Measurements from ENCODE around the gene SERPINE2.

Gene SERPINE2

GRCh38 chr2:223989856-223990232, 49.2 kb downstream of the SERPINE2 start:
- Histone ChIP-seq H2BK120ac (ENCODE audit: low read depth, low read length) (no peak overlapping the region), H3K27me3 (ENCODE audit: control insufficient read depth in 3 of 3, insufficient read depth in 3 of 3, low read depth in 1 of 3, low read length in 3 of 3) (no peaks in the 10 kb centered on the region), H2AK5ac (ENCODE audit: low read depth, low read length) (no peak overlapping the region), H2AFZ (ENCODE audit: low read length) (no peak overlapping the region), H3K14ac (ENCODE audit: low read length) (no peak overlapping the region), H3K9ac (ENCODE audit: low read depth, low read length, poor library complexity) (no peak overlapping the region), H3K23ac (ENCODE audit: low read depth, low read length, poor library complexity) (no peak overlapping the region), H3K79me1 (ENCODE audit: low read depth, low read length) (no peaks in the 10 kb centered on the region), H3K4ac (ENCODE audit: low read length) (no peak overlapping the region), H3K27ac (replicated peaks; ENCODE audit: low read length) (no peak overlapping the region), H2BK12ac (ENCODE audit: low read length) (no peak overlapping the region), H3K4me3 (ENCODE audit: low read length in 2 of 2) (no peak overlapping the region), H2BK5ac (ENCODE audit: low read length) (no peak overlapping the region), H2BK15ac (ENCODE audit: low read length) (no peak overlapping the region), H3K36me3 (replicated peaks in 1 of 2; ENCODE audit: control insufficient read depth in 2 of 2, insufficient read depth in 2 of 2, low read length in 2 of 2) (no peaks in the 10 kb centered on the region), H4K8ac (ENCODE audit: low read depth, low read length) (no peak overlapping the region), H3K4me2 (ENCODE audit: insufficient read depth, low read length, poor library complexity, severe bottlenecking) (no peak overlapping the region), H3K4me1 (ENCODE audit: control insufficient read depth in 2 of 2, insufficient read depth in 1 of 2, low read depth in 1 of 2, low read length in 2 of 2) (peaks cover 0 to 4% of the 10 kb centered on the region in 2 donors), H4K91ac (ENCODE audit: low read depth, low read length, poor library complexity) (no peak overlapping the region), H3K18ac (ENCODE audit: low read length) (no peak overlapping the region), H3K9me3 (replicated peaks in 1 of 2; ENCODE audit: control insufficient read depth in 2 of 2, insufficient read depth in 1 of 2, low read depth in 1 of 2, low read length in 2 of 2) (no peaks in the 10 kb centered on the region)
- no peak for DNase-seq (ENCODE audit: low spot score)
- no CpG with 5 or more reads among the region's 3 CpGs for WGBS, 2 donors (ENCODE audit: extremely low coverage in 2 of 2, insufficient read length in 2 of 2, insufficient replicate concordance in 1 of 2)

DNA sequence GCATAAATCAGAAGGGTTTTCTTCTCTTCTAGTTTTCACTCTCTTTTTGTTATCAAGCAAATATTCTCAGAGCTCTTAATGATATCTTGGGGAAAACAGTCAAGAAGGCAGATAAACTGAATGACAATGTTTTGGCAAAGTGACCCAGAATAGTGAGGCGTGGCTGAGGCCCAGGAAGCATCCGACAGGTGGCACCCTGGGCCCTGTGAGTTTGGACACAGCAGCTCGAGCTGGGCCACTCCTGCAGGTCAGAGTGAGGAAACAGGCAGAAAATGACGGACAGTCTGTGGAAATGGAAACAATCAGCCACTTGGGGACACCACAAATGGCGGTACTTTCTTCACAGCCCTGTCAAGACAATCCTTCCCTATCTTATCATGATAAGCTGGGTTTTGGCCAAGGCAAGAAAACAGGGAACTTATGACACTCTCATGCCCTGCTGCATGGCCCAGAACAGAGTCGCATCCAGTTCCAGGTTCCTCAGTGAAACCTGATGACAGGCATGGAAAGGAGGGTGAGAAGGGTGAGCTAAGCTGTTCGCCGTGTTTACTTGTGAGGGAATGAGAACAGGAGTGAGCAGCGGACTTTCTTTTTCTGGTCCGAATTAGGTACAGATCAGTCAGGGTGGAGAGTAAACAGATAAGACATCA, 49.8 kb downstream of the SERPINE2 start:
- no peak overlapping the region for H2AK5ac ChIP-seq (ENCODE audit: low read depth, low read length)
- H2BK120ac ChIP-seq (ENCODE audit: low read depth, low read length), result no peak overlapping the region
- no peak overlapping the region for H3K23ac ChIP-seq (ENCODE audit: low read depth, low read length, poor library complexity)
- H3K18ac ChIP-seq (ENCODE audit: low read length), result no peak overlapping the region
- H2AFZ ChIP-seq (ENCODE audit: low read length), result no peak overlapping the region
- no peak overlapping the region for H2BK5ac ChIP-seq (ENCODE audit: low read length)
- no peak overlapping the region for H3K9ac ChIP-seq (ENCODE audit: low read depth, low read length, poor library complexity)
- peaks cover 0 to 4% of the 10 kb centered on the region in 2 donors for H3K4me1 ChIP-seq (ENCODE audit: control insufficient read depth in 2 of 2, insufficient read depth in 1 of 2, low read depth in 1 of 2, low read length in 2 of 2)
- no peak overlapping the region for H3K4ac ChIP-seq (ENCODE audit: low read length)
- no peak overlapping the region for H3K4me2 ChIP-seq (ENCODE audit: insufficient read depth, low read length, poor library complexity, severe bottlenecking)
- H4K8ac ChIP-seq (ENCODE audit: low read depth, low read length), result no peak overlapping the region
- no peak overlapping the region for H4K91ac ChIP-seq (ENCODE audit: low read depth, low read length, poor library complexity)
- H3K27ac ChIP-seq (replicated peaks; ENCODE audit: low read length), result no peak overlapping the region
- H2BK12ac ChIP-seq (ENCODE audit: low read length), result no peak overlapping the region
- H3K4me3 ChIP-seq (ENCODE audit: low read length in 2 of 2), result no peak overlapping the region
- H3K79me1 ChIP-seq (ENCODE audit: low read depth, low read length), result no peaks in the 10 kb centered on the region
- no peak for DNase-seq (ENCODE audit: low spot score)
- no CpG with 5 or more reads among the region's 10 CpGs for WGBS, 2 donors (ENCODE audit: extremely low coverage in 2 of 2, insufficient read length in 2 of 2, insufficient replicate concordance in 1 of 2)
- H3K14ac ChIP-seq (ENCODE audit: low read length), result peak overlapping the region; percentile 14
- H3K9me3 ChIP-seq (replicated peaks in 1 of 2; ENCODE audit: control insufficient read depth in 2 of 2, insufficient read depth in 1 of 2, low read depth in 1 of 2, low read length in 2 of 2), result no peaks in the 10 kb centered on the region
- no peaks in the 10 kb centered on the region for H3K27me3 ChIP-seq (ENCODE audit: control insufficient read depth in 3 of 3, insufficient read depth in 3 of 3, low read depth in 1 of 3, low read length in 3 of 3)
- H2BK15ac ChIP-seq (ENCODE audit: low read length), result no peak overlapping the region
- no peaks in the 10 kb centered on the region for H3K36me3 ChIP-seq (replicated peaks in 1 of 2; ENCODE audit: control insufficient read depth in 2 of 2, insufficient read depth in 2 of 2, low read length in 2 of 2)

- Histone ChIP-seq H3K4me1 (ENCODE audit: control insufficient read depth in 2 of 2, insufficient read depth in 1 of 2, low read depth in 1 of 2, low read length in 2 of 2) (no peaks in the 10 kb centered on the region), H3K79me1 (ENCODE audit: low read depth, low read length) (no peaks in the 10 kb centered on the region), H2AFZ (ENCODE audit: low read length) (no peak overlapping the region), H3K4ac (ENCODE audit: low read length) (no peak overlapping the region), H3K14ac (ENCODE audit: low read length) (no peak overlapping the region), H3K4me3 (ENCODE audit: low read length in 2 of 2) (no peak overlapping the region), H3K36me3 (replicated peaks in 1 of 2; ENCODE audit: control insufficient read depth in 2 of 2, insufficient read depth in 2 of 2, low read length in 2 of 2) (no peaks in the 10 kb centered on the region), H3K18ac (ENCODE audit: low read length) (no peak overlapping the region), H2AK5ac (ENCODE audit: low read depth, low read length) (no peak overlapping the region), H2BK15ac (ENCODE audit: low read length) (no peak overlapping the region), H3K27ac (replicated peaks; ENCODE audit: low read length) (no peak overlapping the region), H2BK5ac (ENCODE audit: low read length) (no peak overlapping the region), H4K91ac (ENCODE audit: low read depth, low read length, poor library complexity) (no peak overlapping the region), H3K23ac (ENCODE audit: low read depth, low read length, poor library complexity) (no peak overlapping the region), H4K8ac (ENCODE audit: low read depth, low read length) (no peak overlapping the region), H2BK12ac (ENCODE audit: low read length) (no peak overlapping the region), H3K4me2 (ENCODE audit: insufficient read depth, low read length, poor library complexity, severe bottlenecking) (no peak overlapping the region), H3K9me3 (replicated peaks in 1 of 2; ENCODE audit: control insufficient read depth in 2 of 2, insufficient read depth in 1 of 2, low read depth in 1 of 2, low read length in 2 of 2) (no peaks in the 10 kb centered on the region), H3K27me3 (ENCODE audit: control insufficient read depth in 3 of 3, insufficient read depth in 3 of 3, low read depth in 1 of 3, low read length in 3 of 3) (no peaks in the 10 kb centered on the region), H3K9ac (ENCODE audit: low read depth, low read length, poor library complexity) (no peak overlapping the region), H2BK120ac (ENCODE audit: low read depth, low read length) (no peak overlapping the region)
- WGBS, 2 donors (ENCODE audit: extremely low coverage in 2 of 2, insufficient read length in 2 of 2, insufficient replicate concordance in 1 of 2), result no CpG with 5 or more reads among the region's 1 CpG
- DNase-seq (ENCODE audit: low spot score), result no peak
Measured at GRCh38 chr2:223981241-223981640, 57.8 kb downstream of the SERPINE2 start.

- H3K36me3 ChIP-seq (replicated peaks in 1 of 2; ENCODE audit: control insufficient read depth in 2 of 2, insufficient read depth in 2 of 2, low read length in 2 of 2), result no peaks in the 10 kb centered on the region
- WGBS, 2 donors (ENCODE audit: extremely low coverage in 2 of 2, insufficient read length in 2 of 2, insufficient replicate concordance in 1 of 2), result no CpG with 5 or more reads among the region's 4 CpGs
- H2BK120ac ChIP-seq (ENCODE audit: low read depth, low read length), result no peak overlapping the region
- H3K23ac ChIP-seq (ENCODE audit: low read depth, low read length, poor library complexity), result no peak overlapping the region
- H3K79me1 ChIP-seq (ENCODE audit: low read depth, low read length), result no peaks in the 10 kb centered on the region
- no peak overlapping the region for H2AK5ac ChIP-seq (ENCODE audit: low read depth, low read length)
- H3K9me3 ChIP-seq (replicated peaks in 1 of 2; ENCODE audit: control insufficient read depth in 2 of 2, insufficient read depth in 1 of 2, low read depth in 1 of 2, low read length in 2 of 2), result no peaks in the 10 kb centered on the region
- no peak for DNase-seq (ENCODE audit: low spot score)
- no peak overlapping the region for H2BK5ac ChIP-seq (ENCODE audit: low read length)
- H3K4me1 ChIP-seq (ENCODE audit: control insufficient read depth in 2 of 2, insufficient read depth in 1 of 2, low read depth in 1 of 2, low read length in 2 of 2), result no peaks in the 10 kb centered on the region
- no peak overlapping the region for H3K4me2 ChIP-seq (ENCODE audit: insufficient read depth, low read length, poor library complexity, severe bottlenecking)
- no peak overlapping the region for H4K8ac ChIP-seq (ENCODE audit: low read depth, low read length)
- no peak overlapping the region for H2BK15ac ChIP-seq (ENCODE audit: low read length)
- H3K27me3 ChIP-seq (ENCODE audit: control insufficient read depth in 3 of 3, insufficient read depth in 3 of 3, low read depth in 1 of 3, low read length in 3 of 3), result no peaks in the 10 kb centered on the region
- H3K9ac ChIP-seq (ENCODE audit: low read depth, low read length, poor library complexity), result no peak overlapping the region
- H3K14ac ChIP-seq (ENCODE audit: low read length), result no peak overlapping the region
- H2BK12ac ChIP-seq (ENCODE audit: low read length), result no peak overlapping the region
- H3K4ac ChIP-seq (ENCODE audit: low read length), result no peak overlapping the region
- no peak overlapping the region for H3K4me3 ChIP-seq (ENCODE audit: low read length in 2 of 2)
- H2AFZ ChIP-seq (ENCODE audit: low read length), result no peak overlapping the region
- no peak overlapping the region for H4K91ac ChIP-seq (ENCODE audit: low read depth, low read length, poor library complexity)
- H3K18ac ChIP-seq (ENCODE audit: low read length), result no peak overlapping the region
- H3K27ac ChIP-seq (replicated peaks; ENCODE audit: low read length), result no peak overlapping the region
Measured at GRCh38 chr2:223980803-223981202, 58.3 kb downstream of the SERPINE2 start.
